Mesenchymal stem cell (in vitro differentiated cells and primary cell): ENCODE data around the gene FANCD2.

Experiments
- DNase-seq: peaks from one replicate; pipeline ENCODE4 v3.0.0-alpha.2; 2013
- H2AFZ ChIP-seq: one replicate; pipeline ENCODE4 v1.6.1; 2013; ENCODE audit warnings: low read depth, mild to moderate bottlenecking, control low read depth, inconsistent platforms, low read length, moderate library complexity
- H2AK5ac ChIP-seq: 2 replicates; pipeline ENCODE4 v1.6.1; 2013; ENCODE audit warnings: low read length, moderate library complexity, mild to moderate bottlenecking, inconsistent platforms; ENCODE audit not compliant: severe bottlenecking
- H2BK120ac ChIP-seq: one replicate; pipeline ENCODE4 v1.6.1; 2013; ENCODE audit warnings: low read depth, mild to moderate bottlenecking, inconsistent platforms, low read length, moderate library complexity
- H2BK12ac ChIP-seq, 2 experiments: one replicate each; pipeline ENCODE4 v1.6.1; 2013; ENCODE audit warnings: inconsistent platforms in 2 of 2, low read length in 2 of 2, mild to moderate bottlenecking in 2 of 2, moderate library complexity in 2 of 2, control low read depth in 1 of 2
- H2BK15ac ChIP-seq: one replicate; pipeline ENCODE4 v1.6.1; 2013; ENCODE audit warnings: mild to moderate bottlenecking, low read depth, inconsistent platforms; ENCODE audit not compliant: poor library complexity, severe bottlenecking
- H2BK5ac ChIP-seq: 2 replicates; pipeline ENCODE4 v1.6.1; 2013; ENCODE audit warnings: low read depth, mild to moderate bottlenecking, low read length, control low read depth, inconsistent platforms; ENCODE audit not compliant: poor library complexity, severe bottlenecking
- H3K14ac ChIP-seq, 2 experiments: one replicate each; pipeline ENCODE4 v1.6.1; 2013; ENCODE audit warnings: inconsistent platforms in 2 of 2, low read length in 2 of 2, control low read depth in 1 of 2, mild to moderate bottlenecking in 1 of 2, moderate library complexity in 1 of 2
- H3K18ac ChIP-seq, 2 experiments: one replicate each; pipeline ENCODE4 v1.6.1; 2013; ENCODE audit warnings: inconsistent platforms in 2 of 2, low read length in 2 of 2, control low read depth in 1 of 2, low read depth in 1 of 2, mild to moderate bottlenecking in 1 of 2
- H3K23ac ChIP-seq, 2 experiments: one replicate each; pipeline ENCODE4 v1.6.1; 2013; ENCODE audit warnings: inconsistent platforms in 2 of 2, low read length in 2 of 2, mild to moderate bottlenecking in 2 of 2, moderate library complexity in 2 of 2, control low read depth in 1 of 2
- H3K27ac ChIP-seq: 2 replicates; pipeline ENCODE4 v1.5.1; 2013; ENCODE audit warnings: mild to moderate bottlenecking, moderate library complexity, low read length, control low read depth, inconsistent platforms; ENCODE audit not compliant: poor library complexity, severe bottlenecking
- H3K27me3 ChIP-seq, 2 experiments: 2 replicates each; pipeline versions ENCODE4 v1.6.1 to v1.7.0; 2013; ENCODE audit warnings: low read length in 2 of 2, mild to moderate bottlenecking in 2 of 2, moderate library complexity in 2 of 2, control low read depth in 1 of 2, inconsistent platforms in 1 of 2; ENCODE audit not compliant: control insufficient read depth in 1 of 2, insufficient read depth in 1 of 2
- H3K36me3 ChIP-seq, 2 experiments: 2 replicates each; pipeline versions ENCODE4 v1.6.1 to v1.7.0; 2013; ENCODE audit warnings: low read length in 2 of 2, control low read depth in 1 of 2, inconsistent platforms in 1 of 2, low read depth in 1 of 2, mild to moderate bottlenecking in 1 of 2; ENCODE audit not compliant: insufficient read depth in 2 of 2, control insufficient read depth in 1 of 2
- H3K4ac ChIP-seq, 2 experiments: one replicate each; pipeline ENCODE4 v1.6.1; 2013; ENCODE audit warnings: inconsistent platforms in 2 of 2, low read length in 2 of 2, mild to moderate bottlenecking in 2 of 2, moderate library complexity in 2 of 2, control low read depth in 1 of 2, low read depth in 1 of 2
- H3K4me1 ChIP-seq: 2 replicates; pipeline ENCODE4 v1.6.1; 2013; ENCODE audit warnings: low read depth, low read length, control low read depth; ENCODE audit not compliant: control insufficient read depth, insufficient read depth
- H3K4me2 ChIP-seq: 2 replicates; pipeline ENCODE4 v1.6.1; 2013; ENCODE audit warnings: low read length, mild to moderate bottlenecking, inconsistent platforms; ENCODE audit not compliant: poor library complexity, severe bottlenecking
- H3K4me3 ChIP-seq, 2 experiments: 2 replicates each; pipeline versions ENCODE4 v1.5.1 to v1.7.0; 2013; ENCODE audit warnings: low read length in 2 of 2, mild to moderate bottlenecking in 2 of 2, control low read depth in 1 of 2, low read depth in 1 of 2; ENCODE audit not compliant: insufficient read depth in 1 of 2
- H3K79me1 ChIP-seq: replicated peaks from 2 replicates; pipeline ENCODE4 v1.6.1; 2013; ENCODE audit warnings: mild to moderate bottlenecking, control low read depth, low read length, inconsistent platforms; ENCODE audit not compliant: poor library complexity, severe bottlenecking
- H3K9ac ChIP-seq: 2 replicates; pipeline ENCODE4 v1.7.0; 2013; ENCODE audit warnings: mild to moderate bottlenecking, low read length, moderate library complexity
- H3K9me3 ChIP-seq: 2 replicates; pipeline ENCODE4 v1.7.0; 2013; ENCODE audit warnings: mild to moderate bottlenecking, low read length; ENCODE audit not compliant: control insufficient read depth
- H4K8ac ChIP-seq: one replicate; pipeline ENCODE4 v1.6.1; 2013; ENCODE audit warnings: inconsistent platforms, mild to moderate bottlenecking, low read length, moderate library complexity
- H4K91ac ChIP-seq: one replicate; pipeline ENCODE4 v1.6.1; 2013; ENCODE audit warnings: mild to moderate bottlenecking, low read length, inconsistent platforms
- WGBS: methylation state at CpG from one replicate; pipeline ENCODE4 v1.1.7; 2013; ENCODE audit warnings: mixed read lengths; 5-methylcytosine and 5-hydroxymethylcytosine counted together

Gene FANCD2

GRCh38 chr3:9980251-9980650 lies 46.0 kb upstream of the FANCD2 start:
- Histone ChIP-seq H3K36me3 (peaks cover 15 to 49% of the 10 kb centered on the region in 2 experiments), H2BK15ac (no peak overlapping the region), H3K4ac (no peak overlapping the region), H3K14ac (no peak overlapping the region), H2BK120ac (no peak overlapping the region), H4K91ac (no peak overlapping the region), H2BK5ac (no peak overlapping the region), H3K27ac (no peak overlapping the region), H3K4me2 (no peak overlapping the region), H3K4me3 (no peak overlapping the region), H3K27me3 (no peaks in the 10 kb centered on the region), H3K18ac (no peak overlapping the region), H3K9ac (no peak overlapping the region), H2BK12ac (no peak overlapping the region), H3K79me1 (peaks cover 11% of the 10 kb centered on the region), H2AFZ (no peak overlapping the region), H2AK5ac (no peak overlapping the region), H4K8ac (no peak overlapping the region), H3K23ac (no peak overlapping the region), H3K9me3 (no peaks in the 10 kb centered on the region), H3K4me1 (peaks cover 3% of the 10 kb centered on the region)
- WGBS = 100% methylated on average over 1 of the region's 2 CpGs
- DNase-seq = no peak

- H3K18ac ChIP-seq = peak overlapping the region in 1 of 2 experiments; percentile 72
- H3K9me3 ChIP-seq = no peaks in the 10 kb centered on the region
- no peak overlapping the region for H2BK5ac ChIP-seq
- peak overlapping the region in 1 of 2 experiments; percentile 63 for H3K23ac ChIP-seq
- H2AK5ac ChIP-seq = no peak overlapping the region
- peak overlapping the region; percentile 81 to 100 for H3K4me3 ChIP-seq
- no peak overlapping the region for H4K91ac ChIP-seq
- peaks cover 13% of the 10 kb centered on the region for H3K79me1 ChIP-seq
- no peak overlapping the region for H2BK12ac ChIP-seq
- peak overlapping the region in 1 of 2 experiments; percentile 90 for H3K4ac ChIP-seq
- H3K27ac ChIP-seq = no peak overlapping the region
- no peak overlapping the region for H3K14ac ChIP-seq
- peak overlapping the region; percentile 99 for H3K9ac ChIP-seq
- 3% methylated on average over 17 of the region's 17 CpGs for WGBS
- peaks cover 10 to 19% of the 10 kb centered on the region in 2 experiments for H3K36me3 ChIP-seq
- no peak for DNase-seq
- no peaks in the 10 kb centered on the region for H3K27me3 ChIP-seq
- peak overlapping the region; percentile 42 for H3K4me2 ChIP-seq
- H3K4me1 ChIP-seq = peaks cover 8% of the 10 kb centered on the region
- H2BK120ac ChIP-seq = no peak overlapping the region
- H4K8ac ChIP-seq = peak overlapping the region; percentile 74
- H2BK15ac ChIP-seq = no peak overlapping the region
- peak overlapping the region; percentile 66 for H2AFZ ChIP-seq
Measured at GRCh38 chr3:9986230-9986725, 40.0 kb upstream of the FANCD2 start.

- H3K4me3 ChIP-seq = no peak overlapping the region
- no peak overlapping the region for H4K91ac ChIP-seq
- no peak overlapping the region for H2BK15ac ChIP-seq
- no peak overlapping the region for H2AK5ac ChIP-seq
- peak overlapping the region; percentile 44 for H3K9ac ChIP-seq
- H2BK120ac ChIP-seq = no peak overlapping the region
- no peaks in the 10 kb centered on the region for H3K4me1 ChIP-seq
- no peak for DNase-seq
- H3K23ac ChIP-seq = no peak overlapping the region
- no peak overlapping the region for H2BK5ac ChIP-seq
- H3K4ac ChIP-seq = no peak overlapping the region
- H4K8ac ChIP-seq = no peak overlapping the region
- peaks cover 0 to 15% of the 10 kb centered on the region in 2 experiments for H3K36me3 ChIP-seq
- no peak overlapping the region for H2AFZ ChIP-seq
- H2BK12ac ChIP-seq = no peak overlapping the region
- H3K27me3 ChIP-seq = no peaks in the 10 kb centered on the region
- no peak overlapping the region for H3K27ac ChIP-seq
- WGBS = 99% methylated on average over 10 of the region's 10 CpGs
- H3K9me3 ChIP-seq = no peaks in the 10 kb centered on the region
- no peak overlapping the region for H3K4me2 ChIP-seq
- peaks cover 14% of the 10 kb centered on the region for H3K79me1 ChIP-seq
- H3K14ac ChIP-seq = no peak overlapping the region
- no peak overlapping the region for H3K18ac ChIP-seq
Measured at GRCh38 chr3:9994086-9994844, 32.0 kb upstream of the FANCD2 start.

- Histone ChIP-seq H4K8ac (no peak overlapping the region), H3K4me1 (peaks cover 2% of the 10 kb centered on the region), H3K79me1 (peaks cover 23% of the 10 kb centered on the region), H3K9me3 (no peaks in the 10 kb centered on the region), H2BK120ac (no peak overlapping the region), H3K14ac (no peak overlapping the region), H3K4me3 (no peak overlapping the region), H3K4ac (no peak overlapping the region), H2BK12ac (no peak overlapping the region), H3K27me3 (no peaks in the 10 kb centered on the region), H3K27ac (no peak overlapping the region), H3K9ac (no peak overlapping the region), H4K91ac (no peak overlapping the region), H2AK5ac (no peak overlapping the region), H3K23ac (no peak overlapping the region), H2BK5ac (no peak overlapping the region), H2BK15ac (no peak overlapping the region), H2AFZ (no peak overlapping the region), H3K4me2 (no peak overlapping the region), H3K18ac (no peak overlapping the region), H3K36me3 (peaks cover 15 to 35% of the 10 kb centered on the region in 2 experiments)
- DNase-seq = no peak
- WGBS = 95% methylated on average over 6 of the region's 7 CpGs
Measured at GRCh38 chr3:10000686-10001085, 25.6 kb upstream of the FANCD2 start.
